GM19455 (cell line): ENCODE measurements around the gene UCK2.

Experiments
- ATAC-seq: cut with Tn5 transposase; IDR thresholded peaks from one replicate; pipeline ENCODE4 v1.9.1; 2021; ENCODE audit not compliant: unreplicated experiment

Gene UCK2

DNA sequence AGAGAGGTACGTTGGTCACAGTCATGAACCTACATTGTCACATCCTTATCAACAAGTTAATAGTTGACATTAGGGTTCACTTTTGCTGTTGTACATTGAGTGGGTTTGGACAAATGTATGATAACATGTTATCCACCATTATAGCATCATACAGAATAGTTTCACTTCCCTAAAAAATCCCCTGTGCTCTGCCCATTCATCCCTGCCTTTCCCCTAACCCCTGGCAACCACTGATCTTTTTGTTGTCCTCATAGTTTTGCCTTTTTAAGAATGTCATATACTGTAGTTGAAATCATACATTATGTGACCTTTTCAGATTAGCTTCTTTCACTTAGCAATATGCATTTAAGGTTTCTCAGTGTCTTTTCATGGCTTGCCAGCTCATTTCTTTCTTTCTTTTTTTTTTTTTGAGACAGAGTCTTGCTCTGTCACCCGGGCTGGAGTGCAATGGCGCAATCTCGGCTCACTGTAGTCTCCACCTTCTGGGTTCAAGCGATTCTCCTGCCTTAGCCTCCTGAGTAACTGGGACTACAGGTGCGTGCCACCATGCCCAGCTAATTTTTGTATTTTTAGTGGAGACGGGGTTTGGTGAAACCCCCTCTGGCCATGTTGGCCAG is 50.6 kb downstream of the UCK2 start:
- ATAC-seq, result peak; percentile 54

DNA sequence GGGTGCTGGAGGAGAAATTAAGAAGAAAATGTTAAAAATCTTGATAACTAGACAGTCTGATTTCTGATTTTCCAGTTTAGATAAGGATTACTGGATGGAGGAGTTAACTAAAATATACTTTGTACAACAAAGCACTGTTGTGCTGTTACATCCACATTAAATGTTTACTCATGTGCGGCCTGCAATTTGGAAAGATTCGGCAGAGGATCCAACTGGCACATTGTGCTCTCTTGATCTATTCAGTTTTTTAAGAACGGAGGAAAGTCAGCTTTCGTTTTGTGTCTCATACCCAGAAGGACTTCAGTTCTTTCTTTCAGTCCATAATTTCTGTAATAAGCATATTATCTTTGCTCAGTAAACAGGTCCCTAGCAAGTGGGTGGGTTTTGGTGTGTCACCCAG is 52.5 kb downstream of the UCK2 start:
- no peak for ATAC-seq

DNA sequence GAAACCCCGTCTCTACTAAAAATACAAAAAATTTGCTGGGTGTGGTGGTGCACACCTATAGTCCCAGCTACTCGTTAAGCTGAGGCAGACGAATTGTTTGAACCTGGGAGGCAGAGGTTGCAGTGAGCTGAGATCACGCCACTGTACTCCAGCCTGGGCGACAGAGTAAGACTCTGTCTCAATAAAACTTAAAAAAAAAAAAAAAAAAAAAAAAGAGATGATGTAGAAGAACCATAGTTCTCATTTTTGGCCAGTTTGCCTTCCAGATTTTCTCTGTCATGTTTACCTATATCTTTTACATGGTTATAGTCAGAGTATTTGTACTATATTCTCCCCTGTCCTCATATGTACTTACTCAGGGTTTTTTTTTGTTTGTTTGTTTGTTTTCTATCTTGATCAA is 53.6 kb downstream of the UCK2 start:
- no peak for ATAC-seq

DNA sequence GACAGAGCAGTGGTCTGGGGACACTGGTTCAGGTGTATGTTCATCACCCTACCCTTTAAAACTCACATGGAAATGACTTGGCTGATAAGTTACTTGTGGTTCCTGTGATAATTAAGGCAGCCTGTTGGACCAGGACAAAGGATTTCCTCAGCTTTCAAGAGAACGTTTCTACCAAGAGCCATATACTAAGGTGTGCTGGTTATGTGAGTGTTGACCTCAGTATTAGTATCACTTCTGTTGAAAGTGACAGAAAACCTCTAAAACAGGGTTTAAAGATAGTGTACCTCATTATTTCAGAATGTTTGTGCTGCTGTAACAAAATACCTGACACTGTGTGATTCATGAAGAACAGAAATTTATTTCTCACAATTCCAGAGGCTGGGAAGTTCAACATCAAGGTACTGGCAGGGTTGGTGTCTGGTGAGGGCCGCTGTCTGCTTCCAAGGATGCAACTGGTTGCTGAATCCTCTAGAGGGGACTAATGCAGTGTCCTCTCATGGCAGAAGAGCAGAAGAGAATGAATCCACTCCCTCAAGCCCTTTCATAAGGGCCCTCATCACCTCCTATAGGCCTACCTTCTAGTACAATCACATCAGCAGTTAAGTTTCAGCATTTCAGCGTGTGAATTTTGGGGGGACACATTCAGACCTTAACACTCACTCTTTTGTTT is 54.9 kb downstream of the UCK2 start:
- ATAC-seq, result no peak

DNA sequence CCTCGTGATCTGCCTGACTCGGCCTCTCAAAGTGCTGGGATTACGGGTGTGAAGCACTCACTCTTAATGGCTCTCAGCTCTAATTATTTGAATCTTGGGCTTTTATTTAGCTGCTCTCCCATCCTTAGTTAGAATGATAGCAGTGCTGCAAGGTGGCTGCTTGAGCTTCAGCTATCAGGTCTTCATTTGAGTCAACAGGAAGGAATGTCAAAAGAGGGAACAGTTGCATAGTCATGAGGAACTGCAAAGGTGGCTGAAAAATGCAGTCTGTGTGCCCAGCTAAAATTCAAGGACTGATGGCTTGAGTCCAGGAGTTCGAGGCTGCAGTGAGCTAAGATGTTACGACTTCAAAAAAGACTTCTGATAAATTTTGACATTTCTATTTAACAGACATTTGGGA is 55.6 kb downstream of the UCK2 start:
- no peak for ATAC-seq

DNA sequence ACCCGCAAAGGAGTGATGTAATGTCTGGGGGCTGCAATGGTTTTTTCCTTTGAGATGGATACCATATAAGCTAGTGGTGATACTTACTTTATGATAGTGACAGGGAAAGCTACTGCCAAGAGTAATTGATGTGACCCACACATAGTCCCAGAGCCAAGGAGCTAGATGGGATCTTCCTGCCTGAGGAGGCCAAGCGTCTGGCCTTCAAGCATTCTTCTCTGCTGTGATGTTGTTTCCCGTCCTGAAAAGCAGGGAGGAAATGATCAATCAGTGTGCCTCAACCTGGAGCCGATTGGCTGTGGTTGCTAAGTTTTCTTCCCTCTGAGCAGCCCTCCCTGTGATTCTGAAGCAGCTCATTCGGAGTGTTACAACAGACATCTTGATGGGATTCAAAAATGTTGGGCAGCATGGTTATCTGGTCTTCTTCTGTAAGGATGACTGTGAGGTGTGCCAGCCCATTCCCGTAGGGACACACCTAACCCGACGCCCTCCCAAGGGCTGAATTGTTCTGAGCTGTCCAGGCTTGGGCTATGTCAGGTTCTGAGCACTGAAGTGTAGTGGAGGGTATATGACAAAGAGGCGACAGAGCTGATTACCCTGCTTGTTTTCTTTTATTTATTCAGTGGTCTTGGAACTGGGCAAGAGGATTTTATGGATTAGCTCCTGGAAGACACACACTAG is 56.7 kb downstream of the UCK2 start:
- no peak for ATAC-seq

DNA sequence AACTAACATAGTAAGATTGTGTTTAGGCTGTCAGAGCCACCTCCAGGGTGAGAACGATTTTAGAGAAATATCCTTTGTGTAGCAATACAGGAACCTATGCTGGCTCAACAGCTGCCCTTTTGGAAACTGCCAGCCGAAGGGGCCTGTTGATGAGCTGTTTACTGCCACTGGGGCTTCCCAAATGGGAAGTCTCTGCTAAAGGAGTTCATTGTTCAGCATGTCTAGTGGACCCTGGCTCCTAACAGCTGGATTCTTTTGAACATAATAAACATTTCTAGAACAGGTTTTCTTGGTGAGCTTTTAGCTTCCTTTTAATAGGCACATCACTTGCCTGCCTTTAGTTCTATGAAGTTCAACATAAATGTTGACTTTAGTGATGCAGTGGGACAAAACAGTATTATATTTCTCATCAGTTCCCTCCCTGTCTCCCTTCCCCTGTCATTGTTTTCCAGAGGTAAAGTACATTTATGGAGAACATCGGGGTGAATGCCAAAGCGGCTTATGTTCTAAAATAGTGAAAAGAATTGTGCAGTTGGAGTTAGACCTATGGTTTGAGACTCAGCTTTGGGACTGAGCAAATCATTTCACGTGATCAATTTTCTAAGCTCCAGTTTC is 57.4 kb downstream of the UCK2 start:
- no peak for ATAC-seq

DNA sequence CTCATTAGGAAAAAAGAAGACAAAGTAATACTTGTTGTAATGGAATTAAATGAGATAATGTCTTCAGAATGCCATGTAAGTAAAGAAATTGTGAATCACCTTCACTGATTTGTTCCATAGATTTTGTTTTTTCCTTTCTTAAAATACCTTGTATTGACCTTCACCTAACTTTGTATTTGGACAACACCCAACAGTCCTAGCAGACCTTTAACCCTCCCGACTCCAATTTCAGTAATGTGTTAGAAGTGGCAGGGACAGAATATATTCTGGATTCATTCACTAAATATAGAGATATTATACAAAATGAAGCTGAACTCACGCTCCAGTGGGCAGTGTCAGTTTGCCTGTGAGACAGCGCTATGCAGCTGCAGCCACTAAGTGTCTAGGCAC is 57.9 kb downstream of the UCK2 start:
- ATAC-seq, result no peak

DNA sequence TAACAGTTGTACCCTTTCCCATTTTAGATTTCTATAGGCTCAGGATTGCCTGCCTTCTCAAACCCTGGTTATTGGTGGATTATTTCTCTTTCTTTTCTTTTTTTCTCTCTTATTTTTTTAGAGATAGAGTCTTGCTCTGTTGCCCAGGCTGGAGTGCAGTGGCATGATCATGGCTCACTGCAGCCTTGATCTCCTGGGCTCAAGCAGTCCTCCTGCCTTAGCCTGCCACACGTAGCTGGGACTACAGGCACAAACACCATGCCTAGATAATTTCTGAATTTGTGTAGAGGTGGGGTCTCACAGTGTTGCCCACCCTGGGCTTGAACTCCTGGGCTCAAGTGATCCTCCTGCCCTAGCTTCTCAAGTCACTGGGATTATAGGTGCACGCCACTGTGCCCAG is 58.8 kb downstream of the UCK2 start:
- ATAC-seq, result no peak

DNA sequence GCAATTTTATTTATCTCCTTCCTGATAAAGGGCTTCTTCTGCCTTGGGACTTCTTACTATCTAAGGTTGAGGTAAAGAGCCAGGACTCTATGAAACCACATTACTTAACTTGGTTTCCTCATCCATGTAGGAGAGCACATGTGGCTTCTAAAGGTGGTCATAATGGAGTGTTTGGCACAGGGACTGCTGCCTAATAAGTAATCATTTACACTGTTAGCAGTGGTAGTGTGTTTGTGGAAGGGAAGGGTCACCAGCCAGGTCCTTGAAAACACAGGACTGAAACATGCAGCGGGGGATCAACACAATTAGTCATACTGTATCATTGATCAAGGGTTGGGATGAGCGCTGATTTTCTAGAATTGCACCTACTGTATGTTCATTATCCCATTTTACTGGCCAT is 59.6 kb downstream of the UCK2 start:
- no peak for ATAC-seq

DNA sequence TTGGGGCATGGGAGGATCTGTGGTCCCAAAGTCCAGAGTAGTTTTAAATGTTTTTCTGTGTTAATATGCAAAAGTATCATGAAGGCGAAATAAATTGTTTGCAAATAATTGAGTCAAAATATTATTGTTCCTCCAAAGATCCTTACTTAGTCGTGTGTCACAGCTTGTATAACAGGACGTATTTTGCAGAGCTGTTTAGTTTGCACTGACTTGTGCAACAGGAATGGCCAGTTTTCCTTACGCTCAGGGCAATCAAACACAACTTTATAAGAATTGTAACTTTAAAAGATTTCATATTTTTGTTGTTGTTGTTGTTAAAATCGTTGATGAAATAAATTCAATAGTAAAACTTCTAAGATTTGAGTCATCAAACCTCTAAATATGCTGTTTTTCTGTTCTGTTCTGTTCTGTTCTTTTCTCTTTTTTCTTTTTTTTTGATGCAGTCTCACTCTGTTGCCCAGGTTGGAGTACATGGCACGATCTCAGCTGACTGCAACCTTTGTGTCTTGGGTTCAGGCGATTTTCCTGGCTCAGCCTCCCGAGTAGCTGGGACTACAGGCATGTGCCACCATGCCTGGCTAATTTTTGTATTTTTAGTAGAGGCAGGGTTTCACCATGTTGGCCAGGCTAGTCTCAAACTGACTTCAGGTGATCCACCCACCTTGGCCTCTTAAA is 60.6 kb downstream of the UCK2 start:
- no peak for ATAC-seq

DNA sequence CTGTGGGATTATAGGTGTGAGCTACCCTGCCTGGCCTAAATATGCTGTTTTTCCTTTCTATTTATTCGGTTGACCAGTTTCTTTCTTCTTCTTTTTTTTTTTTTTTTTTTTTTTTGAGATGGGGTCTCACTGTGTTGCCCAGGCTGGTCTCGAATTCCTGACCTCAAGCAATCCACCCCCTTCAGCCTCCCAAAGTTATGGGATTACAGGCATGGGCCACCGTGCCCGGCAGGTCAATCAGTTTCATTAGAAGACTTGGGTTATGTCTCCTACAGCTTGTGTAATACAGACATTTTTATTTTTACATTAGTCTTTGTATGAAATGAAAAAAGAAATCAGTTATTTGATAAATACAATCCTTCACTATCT is 61.1 kb downstream of the UCK2 start:
- ATAC-seq, result no peak

DNA sequence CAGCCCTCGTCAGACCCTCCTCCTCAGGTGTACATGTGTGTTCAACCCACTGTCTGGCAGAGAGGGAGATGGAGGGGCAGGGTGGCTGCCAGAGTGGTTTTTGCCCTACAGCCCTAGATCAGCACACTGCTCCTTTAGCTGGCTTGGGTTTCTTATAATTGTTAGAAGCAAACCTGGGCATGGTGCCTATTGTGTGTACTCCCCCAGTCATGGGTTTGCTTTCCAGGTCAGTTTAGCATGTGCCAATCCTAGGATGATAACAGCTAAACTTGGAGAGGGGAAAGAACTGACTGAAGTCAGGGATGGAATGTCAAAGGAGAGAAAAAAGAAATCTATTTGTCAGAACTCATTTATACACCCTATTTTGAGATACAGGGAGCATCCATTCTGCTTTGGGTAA is 63.3 kb downstream of the UCK2 start:
- ATAC-seq, result no peak

DNA sequence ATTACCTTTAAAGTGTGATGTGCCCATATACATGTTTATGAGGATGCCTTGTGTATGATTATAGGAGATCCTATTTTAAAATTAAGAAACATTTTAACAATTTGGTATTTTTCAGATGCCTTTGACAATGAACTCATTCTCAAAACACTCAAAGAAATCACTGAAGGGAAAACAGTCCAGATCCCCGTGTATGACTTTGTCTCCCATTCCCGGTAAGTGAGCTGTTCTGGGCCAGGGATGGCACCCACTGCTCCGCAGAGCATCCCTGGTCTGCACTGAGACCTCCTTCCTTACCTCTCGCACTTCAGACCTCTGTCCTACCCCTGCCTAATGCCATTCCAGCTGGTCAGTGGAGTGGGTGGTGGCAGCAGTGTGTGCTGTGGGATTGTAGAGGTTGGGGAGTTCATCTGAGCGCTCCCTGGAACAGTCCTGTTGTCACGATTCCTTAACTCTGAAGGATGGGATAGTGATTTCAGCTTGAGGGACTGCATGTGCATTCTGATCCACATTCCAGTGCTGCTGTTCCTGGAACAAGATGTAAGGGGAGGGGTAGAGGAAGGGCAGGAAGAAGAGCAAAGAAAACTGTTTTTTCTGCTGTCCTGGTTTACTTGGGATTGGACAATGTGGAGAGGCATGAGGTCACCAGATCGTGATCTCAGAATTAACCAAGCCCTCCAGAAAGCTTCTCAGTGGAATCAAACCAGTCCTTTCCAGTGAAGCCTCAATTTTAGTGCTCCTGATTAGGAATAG is 63.9 kb downstream of the UCK2 start:
- ATAC-seq, result no peak

DNA sequence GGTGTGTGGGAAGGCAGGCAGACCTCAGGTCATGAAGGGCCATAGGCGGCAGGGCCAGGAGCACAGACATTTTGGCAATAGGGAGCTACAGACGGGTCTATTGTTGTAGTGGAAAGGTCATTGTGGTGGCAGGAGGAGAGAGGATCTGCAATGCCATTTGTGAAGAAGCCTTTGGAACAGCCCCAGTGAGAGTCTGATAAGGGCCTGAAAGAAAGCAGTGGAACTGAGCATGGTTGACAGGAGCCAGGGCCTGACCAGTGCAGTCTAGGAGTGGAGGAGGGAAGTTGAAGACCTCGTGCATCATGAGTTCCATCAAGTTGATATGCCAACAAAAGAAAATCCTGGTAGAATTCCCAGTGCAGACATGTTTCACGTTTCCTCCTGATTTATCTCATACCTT is 65.5 kb downstream of the UCK2 start:
- ATAC-seq, result no peak

DNA sequence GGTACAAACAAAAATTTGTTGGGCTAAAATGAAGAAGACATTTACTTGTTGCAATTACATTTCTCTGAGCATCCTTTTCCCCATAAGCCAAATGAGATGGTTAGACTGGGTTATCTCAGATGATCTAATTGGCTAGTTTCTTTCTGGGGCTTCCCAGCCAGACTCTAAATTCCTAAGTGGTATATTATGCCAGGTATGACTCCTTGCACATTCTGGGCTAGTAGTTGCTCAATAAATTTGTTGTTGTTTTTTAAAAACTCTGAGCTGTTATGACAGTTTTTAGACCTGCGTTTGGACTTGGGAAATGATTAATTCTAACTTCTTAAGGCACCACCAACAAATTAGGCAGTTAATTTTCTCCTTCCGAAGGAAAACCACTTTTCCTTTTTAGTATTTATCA is 66.1 kb downstream of the UCK2 start:
- ATAC-seq, result no peak

DNA sequence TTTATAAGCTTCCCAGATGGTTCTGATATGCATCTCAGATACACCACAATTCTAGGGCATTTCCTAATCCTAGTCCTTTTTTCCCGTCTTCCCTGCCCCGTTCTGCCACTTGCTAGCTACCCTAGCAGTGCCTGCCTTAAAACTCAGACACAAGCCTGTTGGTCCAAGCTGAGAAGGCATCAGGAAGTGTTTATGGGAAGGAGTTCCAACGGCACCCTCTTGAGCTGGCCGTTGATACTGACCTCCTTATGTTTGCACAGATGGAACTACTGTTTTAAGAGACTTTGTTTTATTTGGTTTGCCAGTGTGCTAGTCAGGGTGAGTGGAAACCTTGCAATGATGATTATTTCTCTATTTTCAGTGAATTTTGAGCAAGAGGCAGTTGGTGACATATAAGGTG is 67.2 kb downstream of the UCK2 start:
- no peak for ATAC-seq

DNA sequence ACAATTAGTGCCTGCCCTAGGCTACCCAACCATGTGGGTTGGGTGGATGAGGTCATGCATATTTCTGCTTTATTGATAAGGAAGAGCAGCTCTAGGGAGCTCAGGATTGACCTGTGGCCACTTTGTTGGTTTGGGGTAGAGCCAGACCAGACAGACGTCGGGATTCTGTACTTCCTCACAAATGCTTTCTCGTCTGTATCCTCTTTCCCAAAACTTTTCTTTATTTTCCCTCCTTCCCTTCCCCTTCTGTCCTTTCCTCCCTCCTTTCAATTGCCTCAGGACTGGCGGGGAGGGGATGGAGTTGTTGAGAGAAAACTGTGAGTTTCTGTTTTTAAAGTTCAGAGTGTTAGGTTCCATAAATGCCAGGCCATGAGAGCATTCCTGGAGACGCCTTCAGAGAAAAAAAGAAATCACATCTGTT is 68.0 kb downstream of the UCK2 start:
- ATAC-seq, result no peak

DNA sequence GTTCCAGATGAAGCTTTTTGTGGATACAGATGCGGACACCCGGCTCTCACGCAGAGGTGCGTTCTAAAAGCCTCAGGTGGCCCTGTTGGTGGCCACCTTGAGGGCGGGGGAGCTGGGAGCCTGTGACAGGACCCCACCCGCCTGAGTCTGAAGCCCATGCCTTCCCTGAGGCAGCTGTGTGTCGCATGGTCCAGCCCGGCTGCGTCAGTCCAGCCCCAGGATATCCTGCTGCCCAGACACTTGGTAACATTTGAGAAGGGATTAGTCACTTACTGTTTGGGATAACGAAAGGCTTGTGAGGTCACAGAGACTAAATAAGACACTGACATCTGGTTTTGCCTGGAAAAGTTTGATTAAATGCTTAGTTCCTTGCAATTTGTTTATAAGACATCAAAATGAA is 68.9 kb downstream of the UCK2 start:
- ATAC-seq, result no peak

DNA sequence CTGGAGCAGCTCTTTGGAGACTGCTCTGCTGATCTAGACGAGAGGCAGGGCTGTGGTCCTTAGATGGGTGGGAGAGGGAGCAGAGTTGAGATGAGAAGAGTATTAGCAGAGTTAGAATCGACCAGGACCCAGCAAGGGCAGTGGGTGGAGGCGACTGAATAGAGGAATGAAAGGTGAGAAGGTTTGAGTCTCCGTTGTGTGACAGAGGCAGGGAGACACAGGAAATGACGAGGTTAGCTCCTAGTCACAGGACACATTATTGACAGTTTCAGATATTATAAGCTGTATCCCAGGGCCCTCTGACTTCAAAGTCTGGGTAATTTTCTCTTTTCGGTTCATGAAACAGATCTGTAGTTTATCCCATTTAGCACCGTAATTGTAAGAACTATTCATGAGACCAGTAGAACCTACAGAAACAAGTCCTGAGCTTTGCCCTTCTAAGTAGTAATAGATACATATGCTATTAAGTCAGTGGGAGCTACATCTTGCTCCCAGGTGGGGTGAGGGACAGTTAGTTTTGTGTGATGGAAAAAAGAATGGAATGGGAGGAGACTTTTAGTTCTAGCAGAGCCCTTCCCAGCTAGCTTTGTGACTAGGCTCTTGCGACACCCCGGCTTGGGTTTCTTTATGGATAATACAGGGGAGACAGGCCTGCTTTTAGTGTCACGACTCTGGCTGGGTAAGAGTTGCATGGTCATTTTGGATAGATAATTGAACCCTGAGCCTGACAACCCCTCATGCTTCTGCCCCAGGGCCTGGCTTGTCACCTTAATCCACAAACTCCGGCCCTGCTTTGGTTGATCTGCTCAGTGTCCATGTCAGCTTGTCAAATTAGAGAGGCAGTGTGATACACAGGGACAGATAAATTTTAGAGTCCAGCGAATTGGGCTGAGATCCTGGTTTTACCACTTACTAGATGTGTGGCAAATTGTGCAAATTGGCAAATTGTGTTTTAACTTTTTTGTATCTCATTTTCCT is 70.2 kb downstream of the UCK2 start:
- ATAC-seq, result no peak
